GM19324 (cell line): ENCODE data around the gene TMEM106B.
"Not testable (repeated sequence)": the region's sequence is repeated elsewhere in the genome, so short reads cannot be mapped to it uniquely, and the experiment has no call there.

ENCODE experiments used
- ATAC-seq: cut with Tn5 transposase; IDR thresholded peaks from one replicate; pipeline ENCODE4 v1.9.1; 2021; ENCODE audit warnings: mild to moderate bottlenecking, moderate library complexity; ENCODE audit not compliant: unreplicated experiment, low FRiP score

Gene TMEM106B

GRCh38 chr7:12211054-12211710, at the start of gene TMEM106B:
Gene TMEM106B (plus strand): TSS chr7:12211294. CDS start chr7:12214811, 3,517 bp downstream.
- ATAC-seq, result peak; percentile 97

GRCh38 chr7:12162415-12163113, 48.5 kb upstream of the TMEM106B start:
- no peak for ATAC-seq

- not testable (repeated sequence) for ATAC-seq
Observed at GRCh38 chr7:12168065-12168464, 43.0 kb upstream of the TMEM106B start.

- ATAC-seq, result not testable (repeated sequence)
Observed at GRCh38 chr7:12169981-12170820, 40.9 kb upstream of the TMEM106B start.

- ATAC-seq, result no peak
Observed at GRCh38 chr7:12173671-12174070, 37.4 kb upstream of the TMEM106B start.

GRCh38 chr7:12174931-12175330, 36.2 kb upstream of the TMEM106B start:
- no peak for ATAC-seq

GRCh38 chr7:12178317-12178716, 32.8 kb upstream of the TMEM106B start:
- ATAC-seq, result no peak

- ATAC-seq, result no peak
Observed at GRCh38 chr7:12194426-12194825, 16.7 kb upstream of the TMEM106B start.

GRCh38 chr7:12196386-12196785, 14.7 kb upstream of the TMEM106B start:
- no peak for ATAC-seq

- ATAC-seq, result no peak
Observed at GRCh38 chr7:12199363-12199762, 11.7 kb upstream of the TMEM106B start.

GRCh38 chr7:12207046-12207445, 4.0 kb upstream of the TMEM106B start:
- no peak for ATAC-seq

- ATAC-seq, result no peak
Observed at GRCh38 chr7:12209221-12209620, 1.9 kb upstream of the TMEM106B start.

GRCh38 chr7:12210179-12211053, 678 bp upstream of the TMEM106B start:
- peak; percentile 40 for ATAC-seq

- no peak for ATAC-seq
Observed at GRCh38 chr7:12211711-12212485, 804 bp downstream of the TMEM106B start.

GRCh38 chr7:12217311-12217710, 6.2 kb downstream of the TMEM106B start:
- ATAC-seq, result no peak

- no peak for ATAC-seq
Observed at GRCh38 chr7:12220389-12221046, 9.4 kb downstream of the TMEM106B start.

- ATAC-seq, result no peak
Observed at GRCh38 chr7:12221414-12221813, 10.3 kb downstream of the TMEM106B start.

- ATAC-seq, result peak; percentile 85
Observed at GRCh38 chr7:12222889-12223579, 11.9 kb downstream of the TMEM106B start.
